Neural cell (in vitro differentiated cells): ENCODE results near the gene PRMT5. TPM values are rescaled to one million over a fixed set of nuclear protein-coding genes. Genes with fewer than 3 reads are reported as not detected.

ENCODE experiments used
- H2AFZ ChIP-seq: fragments of 200-600, 300-800 bp; sonication (generic), shearing (Covaris generic); 2 replicates; pipeline ENCODE4 v1.6.0; 2014; ENCODE audit warnings: low read depth, mild to moderate bottlenecking, antibody characterized with exemption, low read length, moderate library complexity
- H3F3A ChIP-seq: fragments of 200-600 bp; shearing (Covaris generic); 2 replicates; pipeline ENCODE4 v1.6.1; 2016; ENCODE audit warnings: mild to moderate bottlenecking, moderate library complexity, mixed read lengths, antibody characterized with exemption, low read length; ENCODE audit not compliant: insufficient read depth, poor library complexity, severe bottlenecking
- H3K27ac ChIP-seq: fragments of 200-600, 300-800 bp; sonication (generic), shearing (Covaris generic); 2 replicates; pipeline ENCODE4 v1.5.1; 2014; ENCODE audit warnings: mild to moderate bottlenecking, low read length, moderate library complexity
- H3K27me3 ChIP-seq: fragments of 300-800, 200-600 bp; sonication (generic), shearing (Covaris generic); 2 replicates; pipeline ENCODE4 v1.6.0; 2014; ENCODE audit warnings: mild to moderate bottlenecking, low read depth, low read length, moderate library complexity; ENCODE audit not compliant: insufficient read depth
- H3K36me3 ChIP-seq: fragments of 300-800, 200-600 bp; sonication (generic), shearing (Covaris generic); 2 replicates; pipeline ENCODE4 v1.5.1; 2014; ENCODE audit warnings: mild to moderate bottlenecking, antibody characterized with exemption, low read length, moderate library complexity; ENCODE audit not compliant: insufficient read depth
- H3K4me2 ChIP-seq: fragments of 300-800, 200-600 bp; sonication (generic), shearing (Covaris generic); 2 replicates; pipeline ENCODE4 v1.6.0; 2014; ENCODE audit warnings: mild to moderate bottlenecking, low read length
- H3K4me3 ChIP-seq: fragments of 300-800, 200-600 bp; sonication (generic), shearing (Covaris generic); 2 replicates; pipeline ENCODE4 v1.5.1; 2014; ENCODE audit warnings: mild to moderate bottlenecking, low read length, moderate library complexity
- H3K79me2 ChIP-seq: fragments of 200-600 bp; shearing (Covaris generic); replicated peaks from 2 replicates; pipeline ENCODE4 v1.6.0; 2014; ENCODE audit warnings: mild to moderate bottlenecking, low read length, moderate library complexity; ENCODE audit not compliant: insufficient read depth
- H3K9ac ChIP-seq: fragments of 300-800, 200-600 bp; sonication (generic), shearing (Covaris generic); 2 replicates; pipeline ENCODE4 v1.6.1; 2016; ENCODE audit warnings: mild to moderate bottlenecking, low read length, mixed read lengths
- H3K9me2 ChIP-seq: fragments of 200-600 bp; shearing (Covaris generic); 2 replicates; pipeline ENCODE4 v1.6.1; 2016; ENCODE audit warnings: mild to moderate bottlenecking, low read length, mixed read lengths; ENCODE audit not compliant: insufficient read depth
- H3K9me3 ChIP-seq: fragments of 200-600, 300-800 bp; sonication (generic), shearing (Covaris generic); 2 replicates; pipeline ENCODE4 v1.6.1; 2016; ENCODE audit warnings: mild to moderate bottlenecking, mixed run types, low read length, moderate library complexity, mixed read lengths
- H4K20me1 ChIP-seq: fragments of 200-600 bp; shearing (Covaris generic); 2 replicates; pipeline ENCODE4 v1.6.1; 2016; ENCODE audit warnings: mild to moderate bottlenecking, mixed run types; ENCODE audit not compliant: insufficient read depth
- EP300 ChIP-seq: fragments of 450-650 bp; conservative IDR thresholded peaks from 2 replicates; pipeline ENCODE4 v1.6.1; 2014; ENCODE audit warnings: antibody characterized with exemption, mild to moderate bottlenecking, moderate library complexity; ENCODE audit not compliant: poor library complexity, severe bottlenecking
- EZH2 ChIP-seq: fragments of 200-600, 300-800 bp; shearing (Covaris generic), sonication (generic); IDR thresholded peaks from 2 replicates; pipeline ENCODE4 v1.6.1; 2014; ENCODE audit warnings: antibody characterized with exemption, low read length, borderline replicate concordance, mild to moderate bottlenecking; ENCODE audit not compliant: insufficient read depth, poor library complexity, severe bottlenecking
- MXI1 ChIP-seq: fragments of 450-650 bp; conservative IDR thresholded peaks from 2 replicates; pipeline ENCODE4 v1.6.1; 2014; ENCODE audit warnings: antibody characterized with exemption, mild to moderate bottlenecking; ENCODE audit not compliant: poor library complexity, severe bottlenecking
- POLR2AphosphoS5 ChIP-seq: IDR thresholded peaks from 2 replicates; pipeline ENCODE4 v1.6.1; 2012
- RAD21 ChIP-seq: fragments of 450-650 bp; conservative IDR thresholded peaks from 2 replicates; pipeline ENCODE4 v1.6.1; 2014; ENCODE audit warnings: antibody characterized with exemption, mild to moderate bottlenecking, moderate library complexity
- REST ChIP-seq: IDR thresholded peaks from 2 replicates; pipeline ENCODE4 v1.6.1; 2012; ENCODE audit warnings: borderline replicate concordance
- SMC3 ChIP-seq: fragments of 450-650 bp; conservative IDR thresholded peaks from 2 replicates; pipeline ENCODE4 v1.6.1; 2014; ENCODE audit warnings: antibody characterized with exemption, mild to moderate bottlenecking, moderate library complexity; ENCODE audit not compliant: poor library complexity
- TAF1 ChIP-seq: IDR thresholded peaks from 2 replicates; pipeline ENCODE4 v1.6.1; 2012; ENCODE audit warnings: low read depth
- polyA plus RNA-seq: library from polyadenylated mRNA; depleted of rRNA; stranded (reverse); fragments of >200 nt; gene quantifications from 2 replicates; pipeline ENCODE4 v1.2.3, GENCODE V29; 2014
- TF ChIP-seq, protein P1 (sequence below): fragments of 450-650 bp; IDR thresholded peaks from 2 replicates; pipeline ENCODE4 v1.5.1; 2014; ENCODE audit warnings: antibody characterized with exemption, mild to moderate bottlenecking, moderate library complexity; ENCODE audit not compliant: poor library complexity, severe bottlenecking

Gene PRMT5
- polyA plus RNA-seq, 1 donor from 2014 or later: 102 TPM

DNA sequence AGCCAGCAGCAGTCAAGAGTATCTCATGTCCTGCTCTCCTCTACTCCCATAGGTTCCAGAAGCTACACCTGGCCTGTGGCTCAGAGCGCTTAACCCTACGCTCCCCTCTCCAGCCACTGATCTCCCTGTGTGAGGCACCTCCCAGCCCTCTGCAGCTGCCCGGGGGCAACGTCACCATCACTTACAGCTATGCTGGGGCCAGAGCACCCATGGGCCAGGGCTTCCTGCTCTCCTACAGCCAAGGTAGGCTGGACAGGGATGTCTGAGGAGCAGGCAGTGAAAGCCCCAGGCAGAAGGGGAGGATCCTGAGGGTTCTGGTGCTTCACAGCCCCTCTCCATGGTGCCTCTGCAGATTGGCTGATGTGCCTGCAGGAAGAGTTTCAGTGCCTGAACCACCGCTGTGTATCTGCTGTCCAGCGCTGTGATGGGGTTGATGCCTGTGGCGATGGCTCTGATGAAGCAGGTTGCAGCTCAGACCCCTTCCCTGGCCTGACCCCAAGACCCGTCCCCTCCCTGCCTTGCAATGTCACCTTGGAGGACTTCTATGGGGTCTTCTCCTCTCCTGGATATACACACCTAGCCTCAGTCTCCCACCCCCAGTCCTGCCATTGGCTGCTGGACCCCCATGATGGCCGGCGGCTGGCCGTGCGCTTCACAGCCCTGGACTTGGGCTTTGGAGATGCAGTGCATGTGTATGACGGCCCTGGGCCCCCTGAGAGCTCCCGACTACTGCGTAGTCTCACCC lies 54.0 kb downstream of the PRMT5 start:
- Histone ChIP-seq H2AFZ (no peak overlapping the region), H3K27ac (no peak overlapping the region), H3K36me3 (no peaks in the 10 kb centered on the region), H4K20me1 (no peaks in the 10 kb centered on the region), H3K79me2 (no peaks in the 10 kb centered on the region), H3F3A (no peaks in the 10 kb centered on the region), H3K4me3 (no peak overlapping the region), H3K27me3 (peaks cover 16% of the 10 kb centered on the region), H3K4me2 (no peak overlapping the region), H3K9ac (no peak overlapping the region), H3K9me2 (no peaks in the 10 kb centered on the region), H3K9me3 (no peaks in the 10 kb centered on the region)
- TF ChIP-seq SMC3 (no peak), EP300 (no peak), TAF1 (no peak), EZH2 (no peak), RAD21 (no peak), REST (no peak), POLR2AphosphoS5 (no peak), MXI1 (no peak)
- TF ChIP-seq, protein P1, sequence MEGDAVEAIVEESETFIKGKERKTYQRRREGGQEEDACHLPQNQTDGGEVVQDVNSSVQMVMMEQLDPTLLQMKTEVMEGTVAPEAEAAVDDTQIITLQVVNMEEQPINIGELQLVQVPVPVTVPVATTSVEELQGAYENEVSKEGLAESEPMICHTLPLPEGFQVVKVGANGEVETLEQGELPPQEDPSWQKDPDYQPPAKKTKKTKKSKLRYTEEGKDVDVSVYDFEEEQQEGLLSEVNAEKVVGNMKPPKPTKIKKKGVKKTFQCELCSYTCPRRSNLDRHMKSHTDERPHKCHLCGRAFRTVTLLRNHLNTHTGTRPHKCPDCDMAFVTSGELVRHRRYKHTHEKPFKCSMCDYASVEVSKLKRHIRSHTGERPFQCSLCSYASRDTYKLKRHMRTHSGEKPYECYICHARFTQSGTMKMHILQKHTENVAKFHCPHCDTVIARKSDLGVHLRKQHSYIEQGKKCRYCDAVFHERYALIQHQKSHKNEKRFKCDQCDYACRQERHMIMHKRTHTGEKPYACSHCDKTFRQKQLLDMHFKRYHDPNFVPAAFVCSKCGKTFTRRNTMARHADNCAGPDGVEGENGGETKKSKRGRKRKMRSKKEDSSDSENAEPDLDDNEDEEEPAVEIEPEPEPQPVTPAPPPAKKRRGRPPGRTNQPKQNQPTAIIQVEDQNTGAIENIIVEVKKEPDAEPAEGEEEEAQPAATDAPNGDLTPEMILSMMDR: no peak

DNA sequence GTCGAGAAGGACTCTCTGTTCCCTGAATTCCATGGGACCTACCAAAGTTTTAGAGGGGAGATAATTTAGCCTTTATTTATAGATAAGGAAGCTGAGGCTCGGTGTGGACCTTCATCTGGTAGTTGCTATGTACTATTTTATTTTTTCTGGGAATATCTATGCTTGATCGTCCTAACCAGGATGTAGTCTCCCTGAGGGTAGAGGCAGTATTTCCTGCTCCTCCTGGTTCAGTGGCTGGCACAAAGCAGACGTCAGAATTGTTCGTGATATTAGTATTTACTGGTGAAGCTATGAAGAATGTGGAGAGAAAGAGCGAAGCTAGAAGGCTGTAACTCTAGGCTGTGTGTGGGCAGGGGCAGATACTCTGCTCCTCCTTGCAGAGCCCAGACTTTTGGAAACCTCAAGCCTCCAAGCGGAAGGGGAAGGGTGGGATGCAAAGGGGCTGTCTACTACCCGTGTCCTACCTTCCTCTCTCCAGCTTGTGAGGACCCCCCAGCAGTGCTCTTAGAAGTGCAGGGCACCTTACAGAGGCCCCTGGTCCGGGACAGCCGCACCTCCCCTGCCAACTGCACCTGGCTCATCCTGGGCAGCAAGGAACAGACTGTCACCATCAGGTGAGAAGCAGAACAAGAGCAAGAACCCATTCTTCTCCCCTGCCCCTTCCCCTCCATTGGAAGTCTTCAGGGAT lies 56.2 kb downstream of the PRMT5 start:
- Histone ChIP-seq H3K9me3 (no peaks in the 10 kb centered on the region), H3K4me3 (no peak overlapping the region), H2AFZ (no peak overlapping the region), H4K20me1 (no peaks in the 10 kb centered on the region), H3K9ac (no peak overlapping the region), H3K4me2 (no peak overlapping the region), H3K36me3 (no peaks in the 10 kb centered on the region), H3K27me3 (peaks cover 16% of the 10 kb centered on the region), H3K27ac (no peak overlapping the region), H3K79me2 (no peaks in the 10 kb centered on the region), H3F3A (no peaks in the 10 kb centered on the region), H3K9me2 (no peaks in the 10 kb centered on the region)
- no peak for TF ChIP-seq RAD21
- TF ChIP-seq, protein P1: peak; percentile 0
